Neuronal stem cell (in vitro differentiated cells): ENCODE results near the gene AWAT2.

ENCODE experiments used
- DNase-seq: peaks from one replicate; pipeline ENCODE4 v3.0.0-alpha.2; 2013; ENCODE audit warnings: low spot score
- H2AFZ ChIP-seq: one replicate; pipeline ENCODE4 v1.6.1; 2013; ENCODE audit warnings: mild to moderate bottlenecking, low read length, inconsistent platforms
- H2AK5ac ChIP-seq: 2 replicates; pipeline ENCODE4 v1.6.1; 2013; ENCODE audit warnings: low read depth, mild to moderate bottlenecking, inconsistent platforms, low read length, moderate library complexity, mixed read lengths
- H2BK120ac ChIP-seq: 2 replicates; pipeline ENCODE4 v1.6.1; 2013; ENCODE audit warnings: low read depth, mild to moderate bottlenecking, inconsistent platforms, low read length, moderate library complexity, mixed read lengths
- H2BK12ac ChIP-seq: one replicate; pipeline ENCODE4 v1.6.1; 2013; ENCODE audit warnings: low read length, inconsistent platforms
- H2BK15ac ChIP-seq: 2 replicates; pipeline ENCODE4 v1.6.1; 2013; ENCODE audit warnings: mild to moderate bottlenecking, low read length, inconsistent platforms, mixed read lengths
- H2BK5ac ChIP-seq: one replicate; pipeline ENCODE4 v1.6.1; 2013; ENCODE audit warnings: inconsistent platforms, mild to moderate bottlenecking, low read length, moderate library complexity
- H3K14ac ChIP-seq: one replicate; pipeline ENCODE4 v1.6.1; 2013; ENCODE audit warnings: low read length, inconsistent platforms
- H3K18ac ChIP-seq: 2 replicates; pipeline ENCODE4 v1.6.1; 2013; ENCODE audit warnings: low read length, inconsistent platforms
- H3K23ac ChIP-seq: 2 replicates; pipeline ENCODE4 v1.6.1; 2013; ENCODE audit warnings: low read depth, mild to moderate bottlenecking, mixed read lengths, low read length, inconsistent platforms; ENCODE audit not compliant: poor library complexity
- H3K27ac ChIP-seq: replicated peaks from 3 replicates; pipeline ENCODE4 v1.5.1; 2013; ENCODE audit warnings: low read length, inconsistent platforms
- H3K27me3 ChIP-seq, 3 experiments: 2 replicates each; pipeline ENCODE4 v1.6.1; 2013; ENCODE audit warnings: low read length in 3 of 3, mild to moderate bottlenecking in 2 of 3, inconsistent platforms in 1 of 3, low read depth in 1 of 3, mixed read lengths in 1 of 3, moderate library complexity in 1 of 3; ENCODE audit not compliant: control insufficient read depth in 3 of 3, insufficient read depth in 3 of 3
- H3K36me3 ChIP-seq, 2 donors: replicated peaks in 1 of 2; 2 replicates each; pipeline ENCODE4 v1.6.1; 2013; ENCODE audit warnings: low read length in 2 of 2; ENCODE audit not compliant: control insufficient read depth in 2 of 2, insufficient read depth in 2 of 2
- H3K4ac ChIP-seq: 2 replicates; pipeline ENCODE4 v1.6.1; 2013; ENCODE audit warnings: inconsistent platforms, mild to moderate bottlenecking, low read length, moderate library complexity
- H3K4me1 ChIP-seq, 2 donors: 1 replicate in 1 of 2; 2 replicates in 1 of 2; pipeline ENCODE4 v1.6.1; 2013; ENCODE audit warnings: low read length in 2 of 2, low read depth in 1 of 2; ENCODE audit not compliant: control insufficient read depth in 2 of 2, insufficient read depth in 1 of 2
- H3K4me2 ChIP-seq: one replicate; pipeline ENCODE4 v1.6.1; 2013; ENCODE audit warnings: mild to moderate bottlenecking, low read length, inconsistent platforms; ENCODE audit not compliant: insufficient read depth, poor library complexity, severe bottlenecking
- H3K4me3 ChIP-seq, 2 donors: 2 replicates each; pipeline ENCODE4 v1.5.1; 2013; ENCODE audit warnings: low read length in 2 of 2, mild to moderate bottlenecking in 2 of 2, inconsistent platforms in 1 of 2, moderate library complexity in 1 of 2
- H3K79me1 ChIP-seq: one replicate; pipeline ENCODE4 v1.6.1; 2013; ENCODE audit warnings: low read depth, mild to moderate bottlenecking, inconsistent platforms, low read length, moderate library complexity
- H3K9ac ChIP-seq: one replicate; pipeline ENCODE4 v1.6.1; 2013; ENCODE audit warnings: mild to moderate bottlenecking, low read depth, low read length, inconsistent platforms; ENCODE audit not compliant: poor library complexity
- H3K9me3 ChIP-seq, 2 donors: replicated peaks in 1 of 2; 2 replicates each; pipeline versions ENCODE3 to v1.6.1; 2013; ENCODE audit warnings: low read length in 2 of 2, mild to moderate bottlenecking in 2 of 2, inconsistent platforms in 1 of 2, low read depth in 1 of 2, mixed read lengths in 1 of 2, moderate library complexity in 1 of 2; ENCODE audit not compliant: control insufficient read depth in 2 of 2, insufficient read depth in 1 of 2
- H4K8ac ChIP-seq: one replicate; pipeline ENCODE4 v1.6.1; 2013; ENCODE audit warnings: low read depth, mild to moderate bottlenecking, inconsistent platforms, low read length, moderate library complexity
- H4K91ac ChIP-seq: one replicate; pipeline ENCODE4 v1.6.1; 2013; ENCODE audit warnings: low read length, low read depth, mild to moderate bottlenecking, inconsistent platforms; ENCODE audit not compliant: poor library complexity
- WGBS, 2 donors: extraction: QIAGEN DNeasy Blood & Tissue Kit; methylation state at CpG; one replicate each; pipeline ENCODE4 v1.1.7; 2013; ENCODE audit warnings: missing lambda C conversion rate in 2 of 2, mixed read lengths in 1 of 2; ENCODE audit not compliant: insufficient read length in 2 of 2, insufficient replicate concordance in 1 of 2; ENCODE audit errors: extremely low coverage in 2 of 2; 5-methylcytosine and 5-hydroxymethylcytosine counted together

The AWAT2 gene

DNA sequence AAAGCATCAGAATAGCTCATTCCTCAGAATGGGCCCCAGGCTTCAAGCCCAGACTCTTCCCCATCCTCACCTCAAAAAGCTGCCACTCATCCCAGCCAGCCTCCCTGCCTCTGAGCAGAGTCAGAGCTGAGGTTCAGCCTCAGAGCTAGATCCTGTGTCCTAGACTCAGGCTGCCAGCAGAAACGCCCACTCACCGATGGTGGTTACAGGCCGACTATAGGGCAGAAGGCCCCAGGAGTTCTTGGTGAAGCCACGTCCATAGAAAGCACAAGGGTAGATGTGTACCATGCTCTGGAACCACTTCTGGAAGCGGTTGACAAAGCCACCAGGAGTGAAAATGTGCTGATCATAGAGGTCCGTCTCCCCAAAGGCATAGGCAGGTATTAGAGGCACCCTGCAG lies 7.7 kb downstream of the AWAT2 start:
- Histone ChIP-seq H3K9me3 (no peaks in the 10 kb centered on the region), H3K27me3 (peaks cover 0 to 12% (median 0%) of the 10 kb centered on the region in 3 experiments), H3K23ac (no peak overlapping the region), H2AK5ac (no peak overlapping the region), H3K9ac (no peak overlapping the region), H3K36me3 (no peaks in the 10 kb centered on the region), H3K4me1 (no peaks in the 10 kb centered on the region), H3K18ac (no peak overlapping the region), H2BK12ac (no peak overlapping the region), H3K4ac (no peak overlapping the region), H3K4me2 (no peak overlapping the region), H2AFZ (no peak overlapping the region), H3K27ac (no peak overlapping the region), H2BK15ac (no peak overlapping the region), H4K91ac (no peak overlapping the region), H2BK120ac (no peak overlapping the region), H3K4me3 (no peak overlapping the region), H2BK5ac (no peak overlapping the region), H4K8ac (no peak overlapping the region), H3K79me1 (no peaks in the 10 kb centered on the region), H3K14ac (peak overlapping the region; percentile 8)
- WGBS, 2 donors, result no CpG with 5 or more reads among the region's 6 CpGs
- no peak for DNase-seq

DNA sequence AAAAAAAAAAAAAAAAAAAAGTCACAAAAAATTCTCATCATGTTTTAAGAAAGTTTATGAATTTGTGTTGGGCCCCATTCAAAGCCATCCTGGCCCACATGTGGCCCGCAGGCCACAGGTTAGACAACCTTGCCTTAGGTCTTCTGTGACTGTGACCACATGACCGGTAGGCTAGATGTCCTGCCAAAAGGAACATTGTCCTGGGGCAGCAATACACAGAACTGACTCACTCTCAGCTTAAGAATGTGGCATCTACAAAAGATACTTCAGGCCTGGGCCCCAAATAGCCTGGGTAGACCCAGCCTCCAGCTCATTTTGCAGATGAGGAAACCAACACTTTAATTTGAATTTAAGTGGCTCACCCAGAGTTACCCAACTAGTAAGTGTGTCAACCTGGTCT lies 10.0 kb downstream of the AWAT2 start:
- H3K9me3 ChIP-seq, result no peaks in the 10 kb centered on the region

DNA sequence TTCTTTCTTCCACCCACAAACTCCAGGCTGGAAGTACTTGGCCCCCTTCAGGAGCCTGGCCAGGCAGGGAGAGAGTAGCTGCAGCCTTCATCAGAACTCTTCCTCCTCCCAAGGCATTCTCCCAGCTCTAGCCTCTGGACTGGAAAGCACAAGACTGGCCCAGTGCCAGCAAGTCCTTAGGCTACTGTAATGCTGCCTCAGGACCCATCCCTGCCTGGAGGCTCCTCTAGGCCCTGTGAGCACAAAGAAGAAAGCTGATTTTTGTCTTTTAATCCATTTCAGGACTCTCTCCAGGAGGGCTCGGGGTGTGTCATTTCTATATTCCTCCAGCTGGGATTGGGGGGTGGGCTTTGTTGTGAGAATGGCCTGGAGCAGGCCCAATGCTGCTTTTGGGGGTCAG lies 10.8 kb downstream of the AWAT2 start:
- no peak overlapping the region for H3K23ac ChIP-seq
- no peak overlapping the region for H2BK120ac ChIP-seq
- no peak overlapping the region for H3K9ac ChIP-seq
- H3K4me3 ChIP-seq, result no peak overlapping the region
- no peak overlapping the region for H3K4ac ChIP-seq
- H3K14ac ChIP-seq, result no peak overlapping the region
- H3K27me3 ChIP-seq, result peaks cover 0 to 9% (median 0%) of the 10 kb centered on the region in 3 experiments
- no peak overlapping the region for H2AFZ ChIP-seq
- H3K9me3 ChIP-seq, result no peaks in the 10 kb centered on the region
- WGBS, 2 donors, result no CpG with 5 or more reads among the region's 1 CpG
- no peak overlapping the region for H3K18ac ChIP-seq
- no peaks in the 10 kb centered on the region for H3K36me3 ChIP-seq
- no peak overlapping the region for H3K4me2 ChIP-seq
- no peak overlapping the region for H2BK12ac ChIP-seq
- no peak overlapping the region for H2BK15ac ChIP-seq
- H3K79me1 ChIP-seq, result no peaks in the 10 kb centered on the region
- H3K4me1 ChIP-seq, result no peaks in the 10 kb centered on the region
- H2BK5ac ChIP-seq, result no peak overlapping the region
- no peak overlapping the region for H3K27ac ChIP-seq
- no peak overlapping the region for H4K91ac ChIP-seq
- H2AK5ac ChIP-seq, result no peak overlapping the region
- H4K8ac ChIP-seq, result no peak overlapping the region
- DNase-seq, result no peak

More for the DNA sequence above, 10.0 kb downstream of the AWAT2 start:
- whole genome bisulfite sequencing, 2 donors, result no CpG with 5 or more reads among the region's 2 CpGs
- Histone ChIP-seq H3K36me3 (no peaks in the 10 kb centered on the region), H3K27me3 (peaks cover 0 to 12% (median 0%) of the 10 kb centered on the region in 3 experiments), H2BK15ac (no peak overlapping the region), H4K91ac (no peak overlapping the region), H3K27ac (no peak overlapping the region), H3K4me3 (no peak overlapping the region), H3K14ac (no peak overlapping the region), H3K9ac (no peak overlapping the region), H4K8ac (no peak overlapping the region), H2BK12ac (no peak overlapping the region), H3K4me1 (no peaks in the 10 kb centered on the region), H2BK5ac (no peak overlapping the region), H2BK120ac (no peak overlapping the region), H2AFZ (no peak overlapping the region), H3K18ac (no peak overlapping the region), H3K4ac (no peak overlapping the region), H3K23ac (no peak overlapping the region), H3K79me1 (no peaks in the 10 kb centered on the region), H3K4me2 (no peak overlapping the region), H2AK5ac (no peak overlapping the region)
- no peak for DNase-seq

DNA sequence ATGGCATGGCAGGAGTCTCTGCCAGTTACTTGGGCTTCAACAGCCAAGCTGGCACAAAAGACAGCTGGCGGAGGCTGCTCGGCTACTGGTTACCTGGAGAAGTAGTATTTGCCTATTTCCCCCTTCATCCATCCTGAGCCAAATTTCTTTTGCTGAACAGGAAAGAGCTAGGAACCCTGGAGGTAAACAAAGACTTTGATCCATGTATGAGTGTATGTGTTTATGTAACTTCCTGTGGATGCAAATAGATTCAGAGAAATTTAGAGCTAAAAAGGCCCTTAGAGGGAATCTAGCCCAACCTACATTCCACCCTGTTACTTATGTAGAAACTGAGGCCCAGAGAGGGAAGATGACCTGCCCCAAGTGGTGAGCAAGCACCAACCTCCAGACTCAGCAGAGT lies 11.2 kb downstream of the AWAT2 start:
- Histone ChIP-seq H3K79me1 (no peaks in the 10 kb centered on the region), H4K8ac (no peak overlapping the region), H3K4me2 (no peak overlapping the region), H2AFZ (no peak overlapping the region), H3K4me3 (no peak overlapping the region), H3K4me1 (no peaks in the 10 kb centered on the region), H2BK120ac (no peak overlapping the region), H2BK12ac (no peak overlapping the region), H3K9me3 (no peaks in the 10 kb centered on the region), H3K27me3 (peaks cover 0 to 9% (median 0%) of the 10 kb centered on the region in 3 experiments), H3K27ac (no peak overlapping the region), H3K36me3 (no peaks in the 10 kb centered on the region), H3K9ac (no peak overlapping the region), H2BK15ac (no peak overlapping the region), H3K14ac (no peak overlapping the region), H3K18ac (no peak overlapping the region), H3K4ac (no peak overlapping the region), H3K23ac (no peak overlapping the region), H2AK5ac (no peak overlapping the region), H4K91ac (no peak overlapping the region), H2BK5ac (no peak overlapping the region)
- WGBS, 2 donors, result no CpG with 5 or more reads among the region's 2 CpGs
- no peak for DNase-seq
